Measurements from ENCODE around the gene KHDC4. TPM values are rescaled to one million over a fixed set of nuclear protein-coding genes. Genes with fewer than 3 reads are reported as not detected.

The KHDC4 gene
- total and polyA plus RNA-seq, 2 experiments from 2014 or later: 47.1 to 57.7 TPM

- TF ChIP-seq, protein P1, sequence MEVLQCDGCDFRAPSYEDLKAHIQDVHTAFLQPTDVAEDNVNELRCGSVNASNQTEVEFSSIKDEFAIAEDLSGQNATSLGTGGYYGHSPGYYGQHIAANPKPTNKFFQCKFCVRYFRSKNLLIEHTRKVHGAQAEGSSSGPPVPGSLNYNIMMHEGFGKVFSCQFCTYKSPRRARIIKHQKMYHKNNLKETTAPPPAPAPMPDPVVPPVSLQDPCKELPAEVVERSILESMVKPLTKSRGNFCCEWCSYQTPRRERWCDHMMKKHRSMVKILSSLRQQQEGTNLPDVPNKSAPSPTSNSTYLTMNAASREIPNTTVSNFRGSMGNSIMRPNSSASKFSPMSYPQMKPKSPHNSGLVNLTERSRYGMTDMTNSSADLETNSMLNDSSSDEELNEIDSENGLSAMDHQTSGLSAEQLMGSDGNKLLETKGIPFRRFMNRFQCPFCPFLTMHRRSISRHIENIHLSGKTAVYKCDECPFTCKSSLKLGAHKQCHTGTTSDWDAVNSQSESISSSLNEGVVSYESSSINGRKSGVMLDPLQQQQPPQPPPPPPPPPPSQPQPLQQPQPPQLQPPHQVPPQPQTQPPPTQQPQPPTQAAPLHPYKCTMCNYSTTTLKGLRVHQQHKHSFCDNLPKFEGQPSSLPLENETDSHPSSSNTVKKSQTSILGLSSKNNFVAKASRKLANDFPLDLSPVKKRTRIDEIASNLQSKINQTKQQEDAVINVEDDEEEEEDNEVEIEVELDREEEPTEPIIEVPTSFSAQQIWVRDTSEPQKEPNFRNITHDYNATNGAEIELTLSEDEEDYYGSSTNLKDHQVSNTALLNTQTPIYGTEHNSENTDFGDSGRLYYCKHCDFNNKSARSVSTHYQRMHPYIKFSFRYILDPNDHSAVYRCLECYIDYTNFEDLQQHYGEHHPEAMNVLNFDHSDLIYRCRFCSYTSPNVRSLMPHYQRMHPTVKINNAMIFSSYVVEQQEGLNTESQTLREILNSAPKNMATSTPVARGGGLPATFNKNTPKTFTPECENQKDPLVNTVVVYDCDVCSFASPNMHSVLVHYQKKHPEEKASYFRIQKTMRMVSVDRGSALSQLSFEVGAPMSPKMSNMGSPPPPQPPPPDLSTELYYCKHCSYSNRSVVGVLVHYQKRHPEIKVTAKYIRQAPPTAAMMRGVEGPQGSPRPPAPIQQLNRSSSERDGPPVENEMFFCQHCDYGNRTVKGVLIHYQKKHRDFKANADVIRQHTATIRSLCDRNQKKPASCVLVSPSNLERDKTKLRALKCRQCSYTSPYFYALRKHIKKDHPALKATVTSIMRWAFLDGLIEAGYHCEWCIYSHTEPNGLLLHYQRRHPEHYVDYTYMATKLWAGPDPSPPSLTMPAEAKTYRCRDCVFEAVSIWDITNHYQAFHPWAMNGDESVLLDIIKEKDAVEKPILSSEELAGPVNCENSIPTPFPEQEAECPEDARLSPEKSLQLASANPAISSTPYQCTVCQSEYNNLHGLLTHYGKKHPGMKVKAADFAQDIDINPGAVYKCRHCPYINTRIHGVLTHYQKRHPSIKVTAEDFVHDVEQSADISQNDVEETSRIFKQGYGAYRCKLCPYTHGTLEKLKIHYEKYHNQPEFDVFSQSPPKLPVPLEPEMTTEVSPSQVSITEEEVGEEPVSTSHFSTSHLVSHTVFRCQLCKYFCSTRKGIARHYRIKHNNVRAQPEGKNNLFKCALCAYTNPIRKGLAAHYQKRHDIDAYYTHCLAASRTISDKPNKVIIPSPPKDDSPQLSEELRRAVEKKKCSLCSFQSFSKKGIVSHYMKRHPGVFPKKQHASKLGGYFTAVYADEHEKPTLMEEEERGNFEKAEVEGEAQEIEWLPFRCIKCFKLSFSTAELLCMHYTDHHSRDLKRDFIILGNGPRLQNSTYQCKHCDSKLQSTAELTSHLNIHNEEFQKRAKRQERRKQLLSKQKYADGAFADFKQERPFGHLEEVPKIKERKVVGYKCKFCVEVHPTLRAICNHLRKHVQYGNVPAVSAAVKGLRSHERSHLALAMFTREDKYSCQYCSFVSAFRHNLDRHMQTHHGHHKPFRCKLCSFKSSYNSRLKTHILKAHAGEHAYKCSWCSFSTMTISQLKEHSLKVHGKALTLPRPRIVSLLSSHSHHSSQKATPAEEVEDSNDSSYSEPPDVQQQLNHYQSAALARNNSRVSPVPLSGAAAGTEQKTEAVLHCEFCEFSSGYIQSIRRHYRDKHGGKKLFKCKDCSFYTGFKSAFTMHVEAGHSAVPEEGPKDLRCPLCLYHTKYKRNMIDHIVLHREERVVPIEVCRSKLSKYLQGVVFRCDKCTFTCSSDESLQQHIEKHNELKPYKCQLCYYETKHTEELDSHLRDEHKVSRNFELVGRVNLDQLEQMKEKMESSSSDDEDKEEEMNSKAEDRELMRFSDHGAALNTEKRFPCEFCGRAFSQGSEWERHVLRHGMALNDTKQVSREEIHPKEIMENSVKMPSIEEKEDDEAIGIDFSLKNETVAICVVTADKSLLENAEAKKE (CRISPR knock-in tag; IDR thresholded peaks at IDR 0.05): no peak
- no peak for TF ChIP-seq CREB1 (CRISPR knock-in tag; IDR thresholded peaks at IDR 0.05; ENCODE audit: low read depth)
Measured at GRCh38 chr1:155941845-155942531, 7.8 kb upstream of the KHDC4 start (continued).

DNA sequence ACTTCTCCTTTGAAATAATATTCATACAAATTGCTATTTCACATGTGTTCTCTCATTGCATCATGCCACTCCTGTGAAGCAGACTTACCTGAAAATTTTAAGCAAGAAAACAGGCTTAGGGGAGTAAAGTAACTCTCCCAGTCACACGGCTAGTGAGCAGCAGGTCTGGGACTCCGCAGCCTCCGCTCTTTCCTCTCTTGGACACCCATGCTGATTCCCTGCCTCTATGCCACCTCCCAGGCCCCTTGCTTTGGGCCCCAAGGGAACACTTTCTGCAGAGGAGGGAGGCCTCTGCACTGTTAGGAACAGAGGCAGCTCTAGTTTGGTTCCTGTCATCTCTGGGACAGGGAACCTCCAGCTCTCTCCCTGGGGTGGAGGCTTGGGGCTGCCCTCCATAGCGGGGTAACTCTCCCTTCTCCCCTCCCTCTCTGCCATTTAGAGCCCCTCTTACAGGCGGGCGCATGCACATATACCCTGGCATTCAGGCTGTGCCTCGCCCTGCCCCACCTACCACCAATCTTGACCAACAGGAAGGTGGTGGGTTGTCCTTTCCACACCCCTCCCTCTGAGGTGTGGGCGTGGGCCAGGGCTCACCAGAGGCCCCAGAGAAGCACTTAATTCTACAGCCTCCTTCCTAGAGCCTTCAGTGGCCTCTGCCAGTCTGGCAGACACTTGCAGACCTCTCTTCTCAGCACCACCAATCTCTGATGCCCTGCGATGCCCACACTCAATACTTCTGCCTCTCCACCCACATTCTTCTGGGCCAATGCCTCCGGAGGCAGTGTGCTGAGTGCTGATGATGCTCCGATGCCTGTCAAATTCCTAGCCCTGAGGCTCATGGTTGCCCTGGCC is 7.0 kb upstream of the KHDC4 start, which contains the start of gene RXFP4:
RXFP4 (plus strand) TSS at position 646 of the 852 bp plus-strand sequence; CDS start at position 718, 72 bp downstream.
- Mint-ChIP-seq H3K4me1 (peaks cover 46% of the 10 kb centered on the region), H3K36me3 (ENCODE audit: low read depth) (peaks cover 3% of the 10 kb centered on the region), H3K27me3 (ENCODE audit: insufficient read depth, low read depth, poor library complexity) (peaks cover 28% of the 10 kb centered on the region), H3K4me3 (no peak within 1 kb of the TSS; the same call in 2 of the 3 replicates), H3K27ac (peak within 1 kb of the TSS; percentile 73), H3K9me3 (no peaks in the 10 kb centered on the region; the same call in 2 of the 3 replicates)
- DNase-seq (ENCODE audit: low spot score): no peak
- Histone ChIP-seq H4K20me1 (replicated peaks; ENCODE audit: insufficient read depth) (peaks cover under 1% of the 10 kb centered on the region; the same call in 1 of the 2 replicates), H3K4me2 (no peak within 1 kb of the TSS), H3K27me3 (ENCODE audit: insufficient read depth) (no peaks in the 10 kb centered on the region), H3K4me1 (ENCODE audit: insufficient read depth) (peaks cover 9% of the 10 kb centered on the region), H3K79me2 (replicated peaks; ENCODE audit: insufficient read depth) (no peaks in the 10 kb centered on the region), H2AFZ (no peak within 1 kb of the TSS), H3K9me2 (ENCODE audit: insufficient read depth) (no peaks in the 10 kb centered on the region), H3F3A (replicated peaks; ENCODE audit: low read depth) (no peaks in the 10 kb centered on the region), H3K4me3 (no peak within 1 kb of the TSS), H3K27ac (ENCODE audit: low read depth) (no peak within 1 kb of the TSS), H3K36me3 (ENCODE audit: insufficient read depth) (no peaks in the 10 kb centered on the region)
- ATAC-seq: peak; percentile 28
- TF ChIP-seq EZH2phosphoT487 (IDR thresholded peaks at IDR 0.05; ENCODE audit: unreplicated experiment): no peak

Measured in GM23338 (cell line).